Prostate gland (tissue), 2 donors: ENCODE data around the gene WNT8A.
"Not testable (repeated sequence)": the region's sequence is repeated elsewhere in the genome, so short reads cannot be mapped to it uniquely, and the experiment has no call there.

Source experiments
- CTCF ChIP-seq, 4 experiments: fragments of 200-600 bp in 2 of 4; fragments of 450-650 bp in 2 of 4; sonication (generic) in 2 of 4; IDR thresholded peaks; 1 replicate in 3 of 4; 2 replicates in 1 of 4; pipeline ENCODE4 v1.5.1; 2016 to 2019; ENCODE audit warnings: antibody characterized with exemption in 4 of 4, mild to moderate bottlenecking in 2 of 4, moderate library complexity in 2 of 4
- POLR2A ChIP-seq: fragments of 450-650 bp; IDR thresholded peaks from one replicate; pipeline ENCODE4 v1.6.1; 2016; ENCODE audit warnings: antibody characterized with exemption, mild to moderate bottlenecking
- POLR2AphosphoS5 ChIP-seq: sonication (generic); formaldehyde crosslinking; IDR thresholded peaks from one replicate; pipeline ENCODE4 v1.6.1; 2017; ENCODE audit warnings: antibody characterized with exemption

- not testable (repeated sequence) for TF ChIP-seq CTCF (IDR thresholded peaks at IDR 0.05); POLR2AphosphoS5; POLR2A
Observed at GRCh38 chr5:138070026-138070425, 13.8 kb upstream of the WNT8A start.
